GM18508 (cell line): ENCODE results near the gene PIGN.
"Not testable (repeated sequence)": the region's sequence is repeated elsewhere in the genome, so short reads cannot be mapped to it uniquely, and the experiment has no call there.

Source experiments
- ATAC-seq: cut with Tn5 transposase; IDR thresholded peaks from one replicate; pipeline ENCODE4 v1.9.1; 2021; ENCODE audit warnings: moderate number of reproducible peaks; ENCODE audit not compliant: insufficient read depth, unreplicated experiment

Gene PIGN

DNA sequence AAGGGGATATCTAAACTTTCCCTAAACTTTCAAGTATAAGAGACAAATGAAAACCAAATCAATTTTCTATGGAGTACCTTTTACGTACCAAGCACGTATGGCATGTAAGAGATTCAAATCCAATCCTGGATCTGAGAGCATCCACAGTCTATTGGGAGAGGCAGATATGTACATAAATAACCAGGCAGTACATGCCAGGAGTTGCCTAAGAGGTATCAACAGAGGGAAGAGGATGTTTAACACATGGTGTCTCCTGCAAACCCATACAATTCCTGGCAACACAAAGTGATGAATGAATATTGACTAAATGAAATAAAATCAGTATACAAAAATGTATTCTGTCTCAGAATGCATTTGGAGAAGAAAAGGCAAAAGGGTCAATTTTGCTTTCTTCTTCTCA, 116.6 kb downstream of the PIGN start:
- ATAC-seq: no peak

DNA sequence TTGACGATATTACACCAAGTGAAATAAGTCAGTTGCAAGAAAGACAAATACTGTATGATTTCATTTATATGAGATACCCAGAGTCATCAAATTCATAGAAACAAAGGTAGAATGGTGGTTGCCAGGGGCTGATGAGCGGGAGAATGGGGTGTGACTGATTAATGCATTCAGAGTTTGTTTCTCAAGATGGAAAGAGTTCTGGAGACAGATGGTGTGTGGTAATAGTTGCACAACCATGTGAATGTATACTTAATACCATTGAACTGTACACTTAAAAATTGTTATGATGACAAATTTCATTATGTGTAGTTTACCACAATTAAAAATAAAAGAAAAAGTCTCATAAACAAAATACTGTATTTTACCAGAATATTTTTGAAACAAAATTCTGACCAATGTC, 117.3 kb downstream of the PIGN start:
- ATAC-seq: no peak

DNA sequence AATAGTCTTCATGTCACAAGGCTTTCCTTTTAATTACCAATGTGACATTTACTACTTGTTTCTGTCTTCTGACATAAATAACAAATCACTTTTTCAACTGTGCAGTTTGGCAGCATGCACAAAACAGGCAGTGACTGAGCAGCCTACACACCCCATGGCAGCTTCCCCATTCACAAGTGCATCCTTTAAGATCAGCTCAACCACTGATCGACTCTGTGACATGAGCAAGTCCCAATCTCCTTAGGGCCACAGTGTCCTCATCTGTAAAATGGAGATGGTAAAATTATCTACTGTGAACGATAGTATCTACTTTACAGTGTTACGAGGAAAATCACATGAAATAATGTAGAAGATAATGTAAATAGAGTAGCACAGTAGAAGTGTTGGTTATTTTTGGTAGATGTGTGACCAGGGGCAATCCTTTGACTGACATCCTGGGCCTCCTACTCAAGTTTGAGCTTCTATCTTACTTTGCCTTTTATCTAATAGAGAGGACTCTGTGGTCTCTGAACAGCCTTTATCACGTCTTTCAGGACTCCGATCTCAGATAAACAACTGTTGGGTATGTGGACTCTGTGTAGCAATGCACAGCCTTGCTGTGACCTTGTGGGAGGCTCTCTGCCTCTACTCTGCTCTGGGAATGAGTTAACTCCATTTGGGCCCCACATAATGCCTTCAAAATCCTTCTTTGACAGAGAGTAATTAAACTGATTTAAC, 120.6 kb downstream of the PIGN start:
- ATAC-seq: no peak

DNA sequence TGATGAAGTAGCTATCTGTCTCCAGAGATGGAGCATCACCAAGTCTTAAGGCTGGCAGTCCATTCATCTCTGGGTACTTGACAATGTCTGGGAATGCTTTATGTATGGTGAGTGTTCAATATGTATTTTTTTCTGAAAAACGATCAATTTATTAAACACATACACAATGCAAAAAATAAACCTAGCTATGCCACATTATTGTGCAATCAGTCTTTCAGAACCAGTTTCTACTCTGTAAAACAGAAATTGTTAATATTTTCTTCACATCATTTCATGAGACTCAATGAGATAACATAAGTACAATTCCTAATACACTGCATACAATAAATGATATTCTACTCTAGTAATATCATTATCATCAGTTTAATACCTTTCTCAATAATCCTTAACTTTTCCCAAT, 122.5 kb downstream of the PIGN start:
- ATAC-seq: no peak

DNA sequence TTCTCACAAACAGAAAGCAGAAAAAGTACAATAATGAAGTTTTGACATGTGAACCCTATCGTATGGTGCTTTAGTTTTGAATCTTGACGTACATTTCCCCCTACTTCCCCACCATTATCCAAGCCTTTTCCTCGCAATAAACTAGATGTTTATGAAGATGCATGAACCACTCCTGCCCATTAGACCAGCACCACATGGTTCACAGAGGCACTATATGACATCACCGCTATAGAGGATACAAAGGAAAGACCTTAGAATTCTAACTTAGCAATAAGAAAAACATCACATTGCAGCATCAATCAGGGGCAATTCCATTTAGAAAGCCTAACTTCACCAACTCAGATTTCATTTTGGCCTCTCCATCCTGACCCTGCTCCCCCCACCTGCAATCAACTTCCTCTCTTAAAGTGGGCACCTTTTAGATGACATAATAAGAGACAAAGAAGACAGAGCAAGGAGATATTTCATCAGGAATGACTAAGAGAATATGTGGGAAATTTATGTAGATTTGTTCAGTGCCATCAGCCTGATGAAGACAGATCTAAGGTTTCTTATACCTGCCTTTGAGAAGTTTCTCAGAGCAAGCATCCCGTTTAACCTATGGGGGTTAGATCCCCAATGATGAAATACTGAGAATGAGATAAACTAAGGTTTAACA, 124.9 kb downstream of the PIGN start:
- no peak for ATAC-seq

DNA sequence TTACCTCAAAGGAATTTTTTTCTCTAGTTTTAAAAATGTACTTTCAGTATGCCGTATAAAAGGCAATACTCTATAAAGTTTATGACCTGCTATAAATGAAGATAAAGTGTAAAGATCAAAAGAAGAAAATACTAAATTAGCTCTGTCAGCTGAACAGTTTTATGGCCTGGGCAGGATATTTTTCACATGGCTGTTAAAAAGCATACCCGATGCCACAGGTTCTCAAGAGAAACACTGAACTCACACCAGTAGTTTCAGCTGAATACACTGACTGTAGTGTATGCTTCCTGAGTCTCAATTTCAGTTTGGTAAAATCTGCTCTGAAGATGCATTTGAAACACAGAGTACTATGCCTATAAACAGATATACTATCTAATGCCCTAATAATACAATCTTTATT, 126.0 kb downstream of the PIGN start:
- no peak for ATAC-seq

DNA sequence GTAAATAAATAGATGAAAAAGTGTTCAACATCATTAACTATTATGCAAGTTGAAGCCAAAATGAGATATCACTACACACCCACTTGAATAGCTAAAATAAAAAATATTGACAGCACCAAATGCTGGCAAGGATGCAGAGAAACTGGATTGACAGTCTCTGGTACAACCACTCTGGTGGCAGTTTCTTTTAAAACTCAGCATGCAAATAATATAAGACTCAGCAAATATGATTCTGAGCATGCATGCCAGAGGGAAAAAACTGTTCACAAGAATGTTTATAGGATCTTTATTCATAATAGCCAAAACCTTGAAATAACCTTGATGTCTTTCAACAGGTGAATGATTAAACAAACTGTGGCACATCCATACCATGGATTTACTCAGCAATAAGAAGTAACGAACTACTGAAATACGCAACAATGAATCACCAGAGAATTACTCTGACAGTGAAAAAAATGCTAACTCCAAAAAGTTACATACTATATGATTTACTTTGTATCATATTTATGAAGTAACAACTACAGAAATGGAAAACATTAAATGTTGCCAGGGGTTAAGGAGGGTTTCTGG, 131.8 kb downstream of the PIGN start:
- no peak for ATAC-seq

DNA sequence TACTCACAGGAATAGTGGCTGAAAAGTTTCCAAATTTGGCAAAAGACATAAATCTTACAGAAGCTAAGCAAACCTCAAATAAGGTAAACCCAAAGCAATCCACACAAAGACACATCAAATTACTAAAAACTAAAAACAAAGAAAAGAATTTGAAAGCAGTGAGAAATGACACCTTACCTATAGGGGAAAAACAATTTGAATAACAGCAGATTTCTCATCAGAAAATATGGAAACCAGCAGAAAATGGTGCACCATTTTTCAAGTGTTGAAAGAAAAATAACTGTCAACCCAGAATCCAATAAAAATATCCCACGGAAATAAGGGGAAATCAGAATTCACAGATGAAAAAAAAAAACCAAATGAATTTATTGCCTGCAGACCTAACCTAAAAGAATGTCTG, 138.6 kb downstream of the PIGN start:
- no peak for ATAC-seq

DNA sequence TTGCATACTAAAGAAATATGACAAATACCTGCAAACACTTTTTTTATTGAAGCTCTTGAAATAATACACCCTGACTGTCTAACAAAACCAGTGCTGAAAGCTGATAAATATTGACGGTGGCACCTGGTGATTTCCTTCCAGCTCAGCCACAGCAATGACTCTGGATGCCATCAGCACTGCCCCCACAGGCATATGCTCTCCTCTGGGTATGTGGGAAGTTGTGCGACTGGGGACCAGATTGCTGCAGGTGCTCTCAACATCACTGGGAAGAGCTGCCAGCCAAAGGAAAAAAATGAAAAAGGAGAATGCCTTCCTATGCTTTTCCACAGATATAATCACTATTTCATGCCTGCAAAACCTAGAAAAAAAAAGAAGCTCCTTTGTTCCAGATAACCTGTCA, 141.5 kb downstream of the PIGN start:
- ATAC-seq: no peak

DNA sequence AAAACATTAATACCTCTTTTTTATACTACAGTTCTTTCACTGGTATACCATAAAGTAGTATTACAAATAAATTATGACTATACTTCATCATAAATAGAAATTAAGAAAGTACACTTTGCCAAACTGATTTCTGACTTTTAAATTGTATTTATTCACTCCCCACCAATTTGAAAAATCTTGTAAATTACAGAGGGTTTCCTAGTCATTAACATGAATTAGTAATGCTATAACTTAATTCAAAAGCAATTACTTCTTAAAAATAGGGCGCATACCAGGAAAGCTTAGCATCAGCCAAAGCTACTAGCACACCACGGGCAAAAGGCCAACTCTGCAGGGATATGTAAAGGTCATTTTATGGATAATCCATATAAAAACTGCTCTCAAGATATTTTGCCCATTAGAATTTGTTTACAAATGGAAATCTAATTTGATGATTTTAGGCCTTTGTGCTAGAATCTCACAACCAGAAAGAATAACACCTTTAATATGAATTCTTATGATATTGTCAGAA, 142.3 kb downstream of the PIGN start:
- no peak for ATAC-seq

DNA sequence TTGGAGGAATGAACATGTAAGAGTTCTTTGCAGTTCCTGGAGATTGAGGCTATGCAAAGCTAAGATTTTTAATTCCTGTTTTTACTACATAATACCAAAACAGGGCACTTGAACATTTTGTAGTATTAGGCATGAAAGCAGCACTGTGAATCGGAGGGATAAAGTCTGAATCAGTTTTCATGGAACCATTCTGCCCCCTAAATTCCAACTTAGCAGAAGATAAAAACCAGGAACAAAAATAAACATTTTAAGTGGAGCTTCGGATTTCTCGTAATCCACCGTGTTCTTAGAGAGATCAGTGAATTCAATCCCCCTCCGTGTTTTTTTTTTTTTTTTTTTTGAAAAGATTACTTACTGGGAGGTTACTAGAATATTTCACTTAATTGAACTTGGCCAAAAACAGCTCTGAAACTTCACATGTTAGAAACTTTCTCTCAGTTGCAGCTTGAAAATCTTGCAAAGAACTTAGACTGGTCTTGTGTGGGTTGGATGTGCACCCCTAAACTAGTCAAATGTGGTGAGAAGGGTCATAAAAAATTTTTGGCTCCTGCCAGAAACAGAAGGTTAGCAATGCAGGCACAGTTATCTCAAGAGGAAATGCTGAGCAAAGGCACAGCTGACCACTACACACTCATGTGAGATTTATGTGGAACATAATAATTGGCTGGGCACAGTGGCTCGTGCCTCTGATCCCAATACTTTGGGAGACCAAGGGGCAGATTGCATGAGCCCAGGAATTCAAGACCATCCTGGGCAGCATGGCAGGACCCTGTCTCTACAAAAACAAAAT, 148.7 kb downstream of the PIGN start:
- ATAC-seq: no peak

DNA sequence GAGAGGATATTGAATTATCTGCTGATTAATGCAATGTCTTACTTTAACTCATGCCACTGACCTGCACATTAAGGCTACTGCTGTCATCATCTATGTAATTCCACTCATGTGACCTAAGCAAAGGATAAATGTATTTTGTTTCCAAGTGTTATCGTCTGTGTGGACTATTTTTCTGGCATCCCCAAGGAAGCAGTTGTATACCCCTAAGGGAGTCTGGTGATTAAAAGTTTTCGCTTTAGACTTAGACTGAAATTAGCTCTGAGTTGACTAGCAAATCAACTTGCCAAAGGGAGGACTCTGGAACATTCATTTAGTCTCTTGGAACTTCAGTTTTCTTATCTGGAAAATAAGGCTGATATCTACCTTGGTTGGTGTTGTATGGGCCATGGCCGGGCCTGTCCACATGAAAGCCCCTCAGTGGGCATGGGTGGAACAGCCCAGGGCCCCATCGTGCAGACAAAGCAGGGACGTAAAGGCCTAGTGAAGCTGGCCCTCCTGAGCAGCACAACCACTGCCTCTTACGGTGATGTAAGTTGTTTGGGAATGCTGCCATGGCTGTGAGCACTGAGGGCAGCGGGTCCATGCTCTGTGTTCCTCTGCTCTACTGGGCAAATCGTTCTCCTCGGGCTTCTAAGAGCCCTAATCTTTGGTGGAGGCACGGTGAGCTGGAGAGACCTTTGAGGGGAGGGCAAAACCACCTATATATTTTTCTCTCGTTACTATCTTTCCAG, 149.7 kb downstream of the PIGN start:
- ATAC-seq: no peak

DNA sequence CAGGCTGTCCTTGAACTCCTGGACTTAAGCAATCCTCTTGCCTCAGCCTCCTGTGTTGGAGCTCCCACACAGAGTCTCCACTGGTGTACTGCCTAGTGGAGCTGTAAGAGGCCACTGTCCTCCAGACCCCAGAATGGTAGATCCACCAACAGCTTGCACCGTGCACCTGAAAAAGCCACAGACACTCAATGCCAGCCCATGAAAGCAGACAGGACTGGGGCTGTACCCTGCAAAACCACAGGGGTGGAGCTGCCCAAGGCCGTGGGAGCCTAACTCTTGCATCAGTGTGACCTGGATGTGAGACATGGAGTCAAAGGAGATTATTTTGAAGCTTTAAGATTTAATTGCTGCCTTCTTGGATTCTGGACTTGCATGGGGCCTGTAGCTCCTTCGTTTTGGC, 152.6 kb downstream of the PIGN start:
- ATAC-seq: not testable (repeated sequence)

DNA sequence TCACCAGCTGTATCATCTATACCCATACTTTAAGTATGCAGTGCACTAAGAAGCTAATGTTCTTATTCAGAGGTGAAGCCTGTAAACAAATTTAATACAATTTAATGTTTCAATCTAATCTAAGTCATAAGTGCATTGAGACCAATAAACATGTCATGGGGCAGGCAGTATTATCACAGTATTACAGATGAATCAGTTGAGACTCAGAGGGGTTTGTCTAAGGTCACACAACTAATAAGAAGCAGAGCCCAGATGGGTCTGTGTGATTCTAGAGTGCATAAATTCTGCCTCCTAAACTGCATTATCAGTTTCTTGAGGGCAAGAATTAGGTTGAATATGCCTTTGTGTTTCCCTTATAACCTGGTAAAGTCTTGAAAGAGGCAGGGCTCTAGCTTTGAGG, 153.1 kb downstream of the PIGN start:
- ATAC-seq: no peak

DNA sequence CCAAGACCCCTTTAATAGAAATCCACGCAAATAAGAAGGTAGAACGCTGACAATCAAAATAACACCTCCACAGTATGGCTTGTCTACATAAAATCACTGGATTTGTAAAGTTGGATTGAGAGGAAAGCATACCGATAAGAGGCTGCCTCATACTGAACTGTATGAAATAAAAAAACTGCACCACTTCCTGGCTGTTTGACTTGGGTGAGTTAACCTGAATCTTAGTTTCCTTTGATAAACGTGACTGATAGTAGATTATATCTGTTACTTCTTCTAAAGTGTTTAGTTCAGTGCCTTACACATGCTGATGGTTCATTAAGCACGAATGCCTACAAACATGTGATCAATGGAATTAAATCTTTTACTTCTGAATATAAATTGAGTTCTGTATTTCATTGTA, 153.6 kb downstream of the PIGN start:
- no peak for ATAC-seq

DNA sequence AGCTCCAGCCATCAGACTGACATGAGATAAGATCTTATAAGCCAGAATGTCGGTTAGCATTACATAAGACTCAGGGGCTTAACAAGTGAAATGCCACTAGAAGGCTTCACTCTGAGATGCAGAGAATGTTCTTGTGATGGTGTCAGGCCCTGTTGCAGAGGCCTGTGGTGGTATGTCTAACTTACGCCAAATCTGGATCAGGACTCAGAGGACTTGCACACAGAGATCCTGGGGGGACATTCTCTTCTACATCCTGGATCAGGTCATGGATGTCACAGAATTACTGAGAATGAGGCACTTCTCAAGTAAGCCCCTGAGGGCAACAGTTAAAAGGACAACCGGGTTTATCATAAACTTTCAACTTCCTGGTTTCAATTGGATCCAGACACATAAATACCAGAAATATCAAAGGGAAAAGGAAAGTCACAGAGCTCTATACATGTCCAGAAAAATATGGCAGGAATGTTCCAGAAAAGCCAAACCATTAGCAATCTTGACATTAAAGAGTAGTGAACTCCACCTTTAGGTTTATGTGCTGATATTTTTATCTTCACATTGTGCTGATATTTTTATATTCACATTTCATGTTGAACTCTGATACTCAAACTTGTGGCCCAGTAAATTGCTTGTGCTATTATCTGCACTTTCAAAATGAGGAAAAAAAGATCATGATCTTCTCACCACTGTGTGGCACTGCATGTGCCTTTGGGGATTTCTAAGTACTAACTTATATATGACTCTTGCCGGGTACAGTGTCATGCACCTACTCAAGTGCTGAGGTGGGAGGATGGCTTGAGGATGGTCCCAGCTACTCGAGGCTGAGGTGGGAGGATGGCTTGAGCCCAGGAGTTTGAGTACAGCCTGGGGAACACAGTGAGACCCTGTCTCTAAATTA, 156.5 kb downstream of the PIGN start:
- no peak for ATAC-seq

DNA sequence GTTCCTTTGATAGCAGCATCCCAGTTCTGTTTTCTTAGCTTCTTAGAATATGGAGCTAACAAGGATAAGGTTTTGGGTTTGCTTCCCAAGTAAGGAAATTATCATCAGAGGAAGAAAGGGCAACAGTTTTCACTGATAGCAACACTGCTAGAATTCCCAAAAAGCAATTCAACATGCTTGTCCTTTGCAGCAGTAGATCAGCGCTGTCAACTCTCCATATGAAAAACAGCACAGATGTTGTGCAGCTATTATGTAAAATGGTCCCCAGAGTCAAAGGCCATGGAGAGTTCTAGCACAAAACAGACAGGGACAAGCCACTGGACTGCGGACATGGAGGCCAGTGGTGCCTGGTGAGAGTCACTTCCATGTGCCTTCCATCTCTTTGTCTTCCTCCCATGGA, 158.1 kb downstream of the PIGN start:
- no peak for ATAC-seq

DNA sequence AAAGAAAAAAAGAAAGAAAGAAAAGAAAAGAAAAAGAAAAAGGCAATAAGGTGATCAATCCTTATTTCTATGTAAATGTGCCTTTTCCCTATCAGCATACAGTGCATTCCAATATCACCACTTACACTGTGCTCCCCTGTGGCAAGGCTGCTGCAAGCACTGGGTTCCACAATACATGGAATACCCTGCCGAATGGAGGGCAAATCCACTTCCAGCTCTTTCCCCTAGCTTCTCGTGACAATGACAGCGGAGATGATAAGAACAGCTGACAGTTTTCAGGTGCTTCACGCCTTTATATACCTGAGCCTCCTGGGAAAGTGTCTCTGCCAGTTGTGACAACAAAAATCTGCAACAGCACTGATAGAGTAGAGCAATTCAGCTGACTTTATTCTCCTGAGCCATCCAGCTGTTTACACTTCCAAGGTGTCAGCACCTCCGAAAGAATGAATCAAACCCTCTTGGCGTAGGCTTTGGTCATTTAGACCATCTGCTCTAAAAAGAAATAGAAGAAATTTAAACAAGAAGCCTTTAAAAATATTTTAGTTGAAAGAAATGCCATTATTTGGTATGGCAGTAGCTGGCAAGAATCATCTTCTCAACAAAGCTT, 158.8 kb downstream of the PIGN start:
- no peak for ATAC-seq

DNA sequence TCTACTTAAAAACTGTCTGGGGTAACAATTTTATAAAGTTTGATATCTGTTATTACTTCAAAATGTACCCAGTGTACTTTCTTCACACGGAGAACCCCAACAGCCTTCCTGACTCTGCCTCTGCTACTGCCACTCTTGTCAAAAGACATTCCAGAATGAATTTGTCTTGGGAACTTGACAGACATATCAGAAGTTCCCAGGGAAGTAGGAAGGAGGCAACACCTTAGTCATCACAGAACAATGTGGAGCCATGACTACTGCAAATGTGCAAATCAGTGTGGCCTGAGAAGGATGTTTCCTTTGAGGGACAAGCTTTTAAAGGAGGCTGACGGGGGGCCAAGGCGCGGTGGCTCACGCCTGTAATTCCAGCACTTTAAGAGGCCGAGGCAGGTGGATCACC, 160.3 kb downstream of the PIGN start:
- no peak for ATAC-seq
